Caco-2 (cell line): ENCODE measurements around the gene PAQR6. TPM values are rescaled to one million over a fixed set of nuclear protein-coding genes. Genes with fewer than 3 reads are reported as not detected.

Source experiments
- BruUV-seq: library from RNA; stranded (reverse); fragments of 400-500 nt; replicated peaks from 2 replicates; lab custom pipeline; 2021; lab: Mats Ljungman, UMichigan
- CTCF ChIA-PET: fragments of 300-600 bp; sonication (Branson Sonifier 250); formaldehyde crosslinking; loops from one replicate; lab custom pipeline; 2022; ENCODE audit warnings: antibody characterized with exemption; lab: Charles Lee
- POLR2A ChIA-PET: fragments of 300-600 bp; sonication (Branson Sonifier 250); formaldehyde crosslinking; loops from one replicate; lab custom pipeline; 2022; ENCODE audit warnings: antibody characterized with exemption; lab: Charles Lee
- DNase-seq, 2 experiments: peaks; one replicate each; pipeline versions ENCODE4 v3.0.0 to v3.0.0-alpha.2; 2020 to 2022
- H3K27me3 ChIP-seq: replicated peaks from 2 replicates; pipeline ENCODE4 v1.6.0; 2011; ENCODE audit warnings: low read length; ENCODE audit not compliant: control insufficient read depth, insufficient read depth
- H3K36me3 ChIP-seq: 2 replicates; pipeline ENCODE4 v1.5.1; 2011; ENCODE audit warnings: low read length; ENCODE audit not compliant: control insufficient read depth, insufficient read depth
- H3K4me1 ChIP-seq: fragments of 250-450 bp; sonication (Bioruptor Pico); 2 replicates; pipeline ENCODE4 v1.5.1; 2020; ENCODE audit warnings: mild to moderate bottlenecking
- H3K4me3 ChIP-seq: 2 replicates; pipeline ENCODE4 v1.5.1; 2011; ENCODE audit warnings: low read depth, mild to moderate bottlenecking, control low read depth, low read length
- H3K9me3 ChIP-seq: fragments of 250-450 bp; sonication (Bioruptor Pico); 2 replicates; pipeline ENCODE4 v1.5.1; 2020; ENCODE audit warnings: mild to moderate bottlenecking, moderate library complexity
- H3K27ac Mint-ChIP-seq: one replicate; pipeline ENCODE4 v1.8.0; 2022; ENCODE audit warnings: mixed read lengths; ENCODE audit not compliant: unreplicated experiment
- H3K27me3 Mint-ChIP-seq: one replicate; pipeline ENCODE4 v1.8.0; 2022; ENCODE audit warnings: mixed read lengths; ENCODE audit not compliant: insufficient read depth, unreplicated experiment
- H3K36me3 Mint-ChIP-seq: one replicate; pipeline ENCODE4 v1.8.0; 2022; ENCODE audit warnings: mild to moderate bottlenecking, mixed read lengths; ENCODE audit not compliant: insufficient read depth, unreplicated experiment
- H3K4me1 Mint-ChIP-seq: one replicate; pipeline ENCODE4 v1.8.0; 2022; ENCODE audit warnings: low read depth, mixed read lengths; ENCODE audit not compliant: unreplicated experiment
- H3K4me3 Mint-ChIP-seq: one replicate; pipeline ENCODE4 v1.8.0; 2022; ENCODE audit warnings: mild to moderate bottlenecking, moderate library complexity, mixed read lengths; ENCODE audit not compliant: unreplicated experiment
- H3K9me3 Mint-ChIP-seq: one replicate; pipeline ENCODE4 v1.8.0; 2022; ENCODE audit warnings: mixed read lengths; ENCODE audit not compliant: unreplicated experiment
- CTCF ChIP-seq, 2 experiments: fragments of 200-600 bp in 1 of 2; IDR thresholded peaks; 1 replicate in 1 of 2; 2 replicates in 1 of 2; pipeline versions ENCODE4 v1.5.1 to v1.8.0; 2011 to 2022; ENCODE audit warnings: antibody characterized with exemption in 1 of 2, control low read depth in 1 of 2, inconsistent platforms in 1 of 2, low read depth in 1 of 2, low read length in 1 of 2, mild to moderate bottlenecking in 1 of 2, moderate library complexity in 1 of 2; ENCODE audit not compliant: insufficient read depth in 1 of 2, severe bottlenecking in 1 of 2, unreplicated experiment in 1 of 2
- intact Hi-C: fragments of 100-400 bp; cut with micrococcal nuclease; formaldehyde crosslinking; loops from one replicate; pipeline ENCODE4 v1.10.0; 2022; ENCODE audit not compliant: unreplicated experiment
- total RNA-seq: library from RNA; stranded (reverse); gene quantifications from 2 replicates; pipeline ENCODE4 v1.2.3, GENCODE V29; 2022

The PAQR6 gene
- total RNA-seq, 1 experiment from 2014 or later: 4.1 TPM

GRCh38 chr1:156262461-156263287 lies 14.8 kb upstream of the PAQR6 start:
- Histone ChIP-seq H3K9me3 (no peaks in the 10 kb centered on the region), H3K36me3 (peaks cover 16% of the 10 kb centered on the region), H3K4me1 (no peaks in the 10 kb centered on the region), H3K4me3 (no peak overlapping the region), H3K27me3 (no peaks in the 10 kb centered on the region)
- Mint-ChIP-seq H3K4me1 (no peaks in the 10 kb centered on the region), H3K36me3 (peaks cover 88% of the 10 kb centered on the region), H3K27ac (no peak overlapping the region), H3K27me3 (no peaks in the 10 kb centered on the region), H3K9me3 (no peaks in the 10 kb centered on the region), H3K4me3 (no peak overlapping the region)
- DNase-seq: no peak
- intact Hi-C loops: no loop called here
- ChIA-PET POLR2A (no interaction called here), CTCF (no interaction called here)
- BruUV-seq: no TSS peak
- TF ChIP-seq CTCF (IDR thresholded peaks at IDR 0.05; ENCODE audit: insufficient read depth in 1 of 2, low read depth in 1 of 2, low read length in 1 of 2, severe bottlenecking in 1 of 2, unreplicated experiment in 1 of 2): no peak

- no peaks in the 10 kb centered on the region for H3K27me3 Mint-ChIP-seq
- no peaks in the 10 kb centered on the region for H3K4me1 Mint-ChIP-seq
- no peak overlapping the region for H3K4me3 ChIP-seq
- no peaks in the 10 kb centered on the region for H3K4me1 ChIP-seq
- H3K27me3 ChIP-seq: no peaks in the 10 kb centered on the region
- BruUV-seq: no TSS peak
- peaks cover 88% of the 10 kb centered on the region for H3K36me3 Mint-ChIP-seq
- no peak overlapping the region for H3K4me3 Mint-ChIP-seq
- H3K27ac Mint-ChIP-seq: peak overlapping the region; percentile 43
- no peaks in the 10 kb centered on the region for H3K9me3 Mint-ChIP-seq
- no peak for DNase-seq
- intact Hi-C loops: no loop called here
- no peak for TF ChIP-seq CTCF (IDR thresholded peaks at IDR 0.05; ENCODE audit: insufficient read depth in 1 of 2, low read depth in 1 of 2, low read length in 1 of 2, severe bottlenecking in 1 of 2, unreplicated experiment in 1 of 2)
- ChIA-PET POLR2A (no interaction called here), CTCF (interaction anchor here (0.6 kb wide), 2 partner anchors 36 to 125 kb away, joined by 3 to 4 read pairs; no protein-coding TSS in a partner anchor)
- H3K36me3 ChIP-seq: peaks cover 15% of the 10 kb centered on the region
- H3K9me3 ChIP-seq: no peaks in the 10 kb centered on the region
These were observed 13.0 kb upstream of the PAQR6 start for GRCh38 chr1:156260896-156261295.

GRCh38 chr1:156259805-156260204 lies 11.9 kb upstream of the PAQR6 start:
- H3K4me3 ChIP-seq: no peak overlapping the region
- H3K9me3 Mint-ChIP-seq: no peaks in the 10 kb centered on the region
- H3K27me3 ChIP-seq: no peaks in the 10 kb centered on the region
- peaks cover 84% of the 10 kb centered on the region for H3K36me3 Mint-ChIP-seq
- H3K4me1 ChIP-seq: no peaks in the 10 kb centered on the region
- no peaks in the 10 kb centered on the region for H3K27me3 Mint-ChIP-seq
- intact Hi-C loops: no loop called here
- peak in 1 of 2 experiments; percentile 42 for DNase-seq
- peaks cover 13% of the 10 kb centered on the region for H3K36me3 ChIP-seq
- H3K9me3 ChIP-seq: no peaks in the 10 kb centered on the region
- ChIA-PET POLR2A (no interaction called here), CTCF (interaction anchor here (0.5 to 1.4 kb wide), 7 partner anchors 12 to 130 kb away, joined by 3 to 6 read pairs (median 4); no protein-coding TSS in a partner anchor)
- no TSS peak for BruUV-seq
- H3K27ac Mint-ChIP-seq: no peak overlapping the region
- TF ChIP-seq CTCF (IDR thresholded peaks at IDR 0.05; ENCODE audit: insufficient read depth in 1 of 2, low read depth in 1 of 2, low read length in 1 of 2, severe bottlenecking in 1 of 2, unreplicated experiment in 1 of 2): peak in 1 of 2 experiments; percentile 28
- H3K4me1 Mint-ChIP-seq: no peaks in the 10 kb centered on the region
- H3K4me3 Mint-ChIP-seq: no peak overlapping the region
